Measurements from ENCODE around the gene AMPD2. TPM values are rescaled to one million over a fixed set of nuclear protein-coding genes. Genes with fewer than 3 reads are reported as not detected.

Gene AMPD2
- total RNA-seq, 1 donor from 2014 or later = 49.3 TPM

DNA sequence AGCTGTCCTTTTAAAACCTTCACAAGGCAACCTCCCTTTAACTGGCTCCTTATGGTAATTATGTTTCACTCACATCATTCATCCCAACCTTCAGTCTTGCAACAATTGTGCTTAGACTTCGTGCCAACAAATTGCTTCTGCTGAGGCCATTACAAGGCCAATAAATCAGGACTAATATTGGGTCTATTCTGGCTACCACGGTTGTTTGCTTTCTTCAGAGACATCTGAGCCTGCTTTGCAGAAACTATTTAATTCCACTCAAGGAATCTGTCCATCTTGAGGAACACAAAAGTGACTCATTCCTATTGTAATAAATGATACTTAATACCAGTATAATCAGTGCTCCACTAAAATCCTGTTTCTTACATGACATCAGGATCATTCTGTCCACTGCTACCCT lies 33.7 kb downstream of the AMPD2 start:
- no peak for DNase-seq
- peaks cover 12% of the 10 kb centered on the region for H3K4me1 Mint-ChIP-seq (ENCODE audit: low read depth, unreplicated experiment)
- H3K4me3 Mint-ChIP-seq (ENCODE audit: unreplicated experiment) = no peak overlapping the region
- H3K9me3 Mint-ChIP-seq (ENCODE audit: unreplicated experiment) = peaks cover 4% of the 10 kb centered on the region
- H3K27ac Mint-ChIP-seq (ENCODE audit: unreplicated experiment) = no peak overlapping the region
- TF ChIP-seq, protein P1, sequence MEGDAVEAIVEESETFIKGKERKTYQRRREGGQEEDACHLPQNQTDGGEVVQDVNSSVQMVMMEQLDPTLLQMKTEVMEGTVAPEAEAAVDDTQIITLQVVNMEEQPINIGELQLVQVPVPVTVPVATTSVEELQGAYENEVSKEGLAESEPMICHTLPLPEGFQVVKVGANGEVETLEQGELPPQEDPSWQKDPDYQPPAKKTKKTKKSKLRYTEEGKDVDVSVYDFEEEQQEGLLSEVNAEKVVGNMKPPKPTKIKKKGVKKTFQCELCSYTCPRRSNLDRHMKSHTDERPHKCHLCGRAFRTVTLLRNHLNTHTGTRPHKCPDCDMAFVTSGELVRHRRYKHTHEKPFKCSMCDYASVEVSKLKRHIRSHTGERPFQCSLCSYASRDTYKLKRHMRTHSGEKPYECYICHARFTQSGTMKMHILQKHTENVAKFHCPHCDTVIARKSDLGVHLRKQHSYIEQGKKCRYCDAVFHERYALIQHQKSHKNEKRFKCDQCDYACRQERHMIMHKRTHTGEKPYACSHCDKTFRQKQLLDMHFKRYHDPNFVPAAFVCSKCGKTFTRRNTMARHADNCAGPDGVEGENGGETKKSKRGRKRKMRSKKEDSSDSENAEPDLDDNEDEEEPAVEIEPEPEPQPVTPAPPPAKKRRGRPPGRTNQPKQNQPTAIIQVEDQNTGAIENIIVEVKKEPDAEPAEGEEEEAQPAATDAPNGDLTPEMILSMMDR (IDR thresholded peaks at IDR 0.05; ENCODE audit: partially characterized antibody, unreplicated experiment) = no peak
- no peaks in the 10 kb centered on the region for H3K36me3 Mint-ChIP-seq (ENCODE audit: unreplicated experiment)
- H3K27me3 Mint-ChIP-seq (ENCODE audit: unreplicated experiment) = peaks cover 6% of the 10 kb centered on the region

DNA sequence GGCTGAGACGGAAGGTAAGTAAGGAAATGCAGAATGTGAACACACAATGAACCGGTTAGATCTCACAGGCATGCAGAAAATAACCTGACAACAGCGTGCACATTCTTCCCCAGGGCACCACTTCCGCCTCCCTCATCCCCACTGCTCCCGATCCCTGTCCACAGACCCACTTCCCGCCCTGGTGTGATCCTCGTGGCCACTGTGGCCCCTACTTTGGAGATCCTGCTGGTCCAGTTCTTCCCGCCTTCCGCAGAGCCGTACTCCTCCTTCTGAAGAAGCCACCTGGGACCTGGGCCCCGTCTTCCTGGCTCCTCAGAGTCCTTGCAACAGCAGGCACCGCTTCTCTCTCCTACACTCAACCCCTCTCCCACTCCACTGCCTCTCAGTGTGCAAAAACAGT lies 34.9 kb downstream of the AMPD2 start:
- peaks cover 7% of the 10 kb centered on the region for H3K27me3 Mint-ChIP-seq (ENCODE audit: unreplicated experiment)
- TF ChIP-seq, protein P1 (IDR thresholded peaks at IDR 0.05; ENCODE audit: partially characterized antibody, unreplicated experiment) = no peak
- no peak overlapping the region for H3K27ac Mint-ChIP-seq (ENCODE audit: unreplicated experiment)
- peaks cover 3% of the 10 kb centered on the region for H3K36me3 Mint-ChIP-seq (ENCODE audit: unreplicated experiment)
- peak overlapping the region; percentile 92 for H3K4me3 Mint-ChIP-seq (ENCODE audit: unreplicated experiment)
- no peak for DNase-seq
- peaks cover 22% of the 10 kb centered on the region for H3K4me1 Mint-ChIP-seq (ENCODE audit: low read depth, unreplicated experiment)
- peaks cover 6% of the 10 kb centered on the region for H3K9me3 Mint-ChIP-seq (ENCODE audit: unreplicated experiment)

DNA sequence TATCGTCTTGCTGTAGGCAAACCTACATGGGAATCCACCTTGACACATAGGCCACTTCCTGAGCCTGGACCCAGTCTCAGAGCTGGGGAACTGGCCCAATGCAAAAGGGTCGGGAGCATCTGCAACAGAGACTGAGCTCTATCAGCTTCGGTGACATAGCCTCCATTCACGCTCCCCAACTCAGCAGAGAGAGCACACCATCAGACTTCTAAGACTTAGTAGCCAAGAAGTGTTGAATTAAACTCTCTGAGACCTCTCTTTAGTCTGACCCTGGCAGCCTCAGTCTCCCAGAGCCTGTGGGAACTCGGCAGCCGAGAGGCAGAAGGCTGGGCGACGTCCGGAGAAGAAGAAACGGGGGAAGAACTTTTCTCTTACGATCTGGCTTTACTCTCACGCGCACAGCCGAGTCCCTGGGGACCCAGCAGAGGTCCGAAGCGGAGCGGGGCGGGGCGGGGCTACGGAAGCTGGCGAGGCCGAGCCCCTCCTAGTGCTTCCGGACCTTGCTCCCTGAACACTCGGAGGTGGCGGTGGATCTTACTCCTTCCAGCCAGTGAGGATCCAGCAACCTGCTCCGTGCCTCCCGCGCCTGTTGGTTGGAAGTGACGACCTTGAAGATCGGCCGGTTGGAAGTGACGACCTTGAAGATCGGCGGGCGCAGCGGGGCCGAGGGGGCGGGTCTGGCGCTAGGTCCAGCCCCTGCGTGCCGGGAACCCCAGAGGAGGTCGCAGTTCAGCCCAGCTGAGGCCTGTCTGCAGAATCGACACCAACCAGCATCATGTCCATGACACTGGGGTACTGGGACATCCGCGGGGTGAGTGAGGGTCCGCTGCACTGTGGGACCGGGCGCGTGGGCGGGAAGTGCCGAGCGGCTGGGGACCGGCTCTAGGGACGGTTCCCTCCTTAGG lies 36.2 kb downstream of the AMPD2 start, which contains the start of gene GSTM4:
GSTM4 (plus strand) TSS at position 485 of the 905 bp plus-strand sequence; CDS start at position 776, 291 bp downstream.
- Mint-ChIP-seq H3K9me3 (ENCODE audit: unreplicated experiment) (peaks cover 6% of the 10 kb centered on the region), H3K36me3 (ENCODE audit: unreplicated experiment) (peaks cover 3% of the 10 kb centered on the region), H3K4me1 (ENCODE audit: low read depth, unreplicated experiment) (peaks cover 33% of the 10 kb centered on the region), H3K27me3 (ENCODE audit: unreplicated experiment) (peaks cover 6% of the 10 kb centered on the region), H3K4me3 (ENCODE audit: unreplicated experiment) (peak within 1 kb of the TSS; percentile 92), H3K27ac (ENCODE audit: unreplicated experiment) (no peak within 1 kb of the TSS)
- peak; percentile 84 for DNase-seq
- TF ChIP-seq, protein P1 (IDR thresholded peaks at IDR 0.05; ENCODE audit: partially characterized antibody, unreplicated experiment) = no peak

DNA sequence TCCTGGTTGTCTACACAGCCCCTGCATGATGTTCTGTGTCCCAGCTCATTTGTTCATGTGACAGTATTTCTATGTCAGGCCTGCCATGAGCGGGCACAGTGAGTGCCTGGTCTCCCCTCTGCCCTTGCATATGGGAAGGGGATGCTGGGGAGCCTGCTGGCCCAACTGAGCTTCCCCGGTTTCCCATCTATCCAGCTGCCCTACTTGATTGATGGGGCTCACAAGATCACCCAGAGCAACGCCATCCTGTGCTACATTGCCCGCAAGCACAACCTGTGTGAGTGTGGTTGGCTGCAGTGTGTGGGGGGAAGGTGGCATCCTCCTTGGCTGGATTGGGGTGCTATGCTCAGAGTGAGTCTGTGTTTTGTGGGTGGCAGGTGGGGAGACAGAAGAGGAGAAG lies 37.8 kb downstream of the AMPD2 start:
- peaks cover 33% of the 10 kb centered on the region for H3K4me1 Mint-ChIP-seq (ENCODE audit: low read depth, unreplicated experiment)
- no peak for DNase-seq
- peaks cover 5% of the 10 kb centered on the region for H3K27me3 Mint-ChIP-seq (ENCODE audit: unreplicated experiment)
- H3K4me3 Mint-ChIP-seq (ENCODE audit: unreplicated experiment) = peak overlapping the region; percentile 2
- peaks cover 3% of the 10 kb centered on the region for H3K36me3 Mint-ChIP-seq (ENCODE audit: unreplicated experiment)
- peaks cover 6% of the 10 kb centered on the region for H3K9me3 Mint-ChIP-seq (ENCODE audit: unreplicated experiment)
- TF ChIP-seq, protein P1 (IDR thresholded peaks at IDR 0.05; ENCODE audit: partially characterized antibody, unreplicated experiment) = no peak
- H3K27ac Mint-ChIP-seq (ENCODE audit: unreplicated experiment) = no peak overlapping the region

DNA sequence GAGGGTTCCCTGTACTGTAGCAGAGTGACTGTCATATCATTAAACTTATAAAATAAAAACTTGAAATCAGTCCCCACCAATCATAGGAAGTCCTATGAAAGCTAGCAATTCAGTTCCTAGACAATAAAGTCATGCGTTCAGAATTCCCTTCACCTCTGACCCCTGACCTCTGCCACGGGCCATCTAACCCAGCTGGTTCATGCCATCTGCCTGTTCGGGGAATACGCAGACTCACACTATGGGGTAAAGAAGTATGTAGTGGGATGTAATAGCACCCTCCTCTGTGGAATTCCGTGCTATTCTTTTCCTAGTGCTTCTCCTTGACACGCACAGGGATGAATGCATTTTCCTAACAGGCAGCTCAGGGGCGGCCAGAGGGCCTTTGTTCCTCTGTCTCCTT lies 38.3 kb downstream of the AMPD2 start:
- no peak overlapping the region for H3K27ac Mint-ChIP-seq (ENCODE audit: unreplicated experiment)
- peaks cover 6% of the 10 kb centered on the region for H3K9me3 Mint-ChIP-seq (ENCODE audit: unreplicated experiment)
- no peak overlapping the region for H3K4me3 Mint-ChIP-seq (ENCODE audit: unreplicated experiment)
- peaks cover 5% of the 10 kb centered on the region for H3K27me3 Mint-ChIP-seq (ENCODE audit: unreplicated experiment)
- peaks cover 3% of the 10 kb centered on the region for H3K36me3 Mint-ChIP-seq (ENCODE audit: unreplicated experiment)
- TF ChIP-seq, protein P1 (IDR thresholded peaks at IDR 0.05; ENCODE audit: partially characterized antibody, unreplicated experiment) = no peak
- no peak for DNase-seq
- peaks cover 33% of the 10 kb centered on the region for H3K4me1 Mint-ChIP-seq (ENCODE audit: low read depth, unreplicated experiment)

All from glutamatergic neuron (in vitro differentiated cells).